Activated gamma-delta T cell (primary cell): ENCODE results near the gene ANO2.

ENCODE experiments used
- DNase-seq: peaks from one replicate; lab custom pipeline; 2025; lab: John Stamatoyannopoulos, UW

The ANO2 gene

DNA sequence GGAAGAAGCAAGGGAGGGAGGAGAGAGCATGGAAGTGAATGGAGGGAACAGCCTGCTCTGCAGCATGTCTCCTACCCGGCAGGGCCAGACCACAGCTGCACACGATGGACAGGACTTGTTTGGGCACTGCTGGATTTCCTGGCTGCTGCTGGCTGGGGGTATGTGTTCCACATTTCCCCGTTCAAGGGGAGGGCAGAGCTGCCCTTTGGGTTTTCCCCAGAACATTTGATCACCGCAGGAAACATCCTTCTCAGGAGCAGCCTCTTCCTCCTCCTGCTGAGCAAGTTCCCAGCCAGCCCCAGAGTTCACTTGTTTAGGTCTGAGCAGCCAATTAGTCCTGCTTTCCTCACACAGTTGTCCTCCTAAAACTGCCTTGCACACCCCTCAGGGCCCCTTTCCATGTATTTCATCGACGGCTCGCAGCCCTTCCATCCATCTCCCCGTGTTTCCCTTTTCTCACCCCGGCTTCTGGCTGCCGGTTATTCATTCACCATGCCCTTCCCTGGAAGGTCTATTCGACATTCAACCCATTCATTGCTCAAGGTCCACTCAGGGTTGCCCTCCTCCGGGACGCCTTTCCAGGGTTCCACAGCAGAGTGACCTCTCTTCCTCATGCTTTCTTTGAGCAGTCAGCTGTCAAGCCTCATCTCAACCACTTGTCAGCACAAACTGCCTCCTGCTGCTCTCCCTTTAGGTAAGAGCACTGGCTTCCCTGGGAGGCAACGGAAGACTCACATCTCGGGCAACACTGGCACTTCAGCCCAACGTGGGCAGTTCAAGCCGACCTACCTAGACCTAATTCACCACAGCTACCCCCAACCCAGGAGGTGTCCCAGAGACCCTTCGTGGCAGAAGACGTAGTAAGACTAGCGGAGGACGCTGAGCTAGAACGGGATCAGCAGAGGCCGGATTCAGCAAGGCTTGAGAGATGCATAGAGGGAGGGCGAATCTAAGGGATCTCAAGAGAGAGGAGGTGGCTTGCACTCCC lies 20.1 kb upstream of the ANO2 start:
- DNase-seq, result no peak

DNA sequence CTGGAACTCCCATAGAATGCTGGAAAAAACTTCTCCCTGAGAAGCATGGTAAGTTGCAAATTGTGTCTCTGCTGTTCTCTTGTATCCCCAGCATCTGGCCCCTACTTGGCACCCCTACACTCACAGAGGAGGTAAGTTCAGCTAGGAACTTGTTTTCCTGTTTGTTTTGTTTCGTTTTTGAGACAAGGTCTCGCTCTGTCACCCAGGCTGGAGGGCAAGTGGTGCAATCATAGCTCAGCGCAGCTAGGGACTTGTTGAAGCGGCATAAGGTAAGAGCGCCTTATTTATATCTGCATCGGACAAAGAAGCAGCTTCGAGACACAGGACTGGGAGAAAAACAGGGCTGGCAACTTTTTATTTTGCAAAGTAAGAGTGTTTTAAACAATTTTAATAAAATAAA lies 18.5 kb upstream of the ANO2 start:
- no peak for DNase-seq

GRCh38 chr12:5960783-5961182 lies 15.7 kb upstream of the ANO2 start:
- no peak for DNase-seq

DNA sequence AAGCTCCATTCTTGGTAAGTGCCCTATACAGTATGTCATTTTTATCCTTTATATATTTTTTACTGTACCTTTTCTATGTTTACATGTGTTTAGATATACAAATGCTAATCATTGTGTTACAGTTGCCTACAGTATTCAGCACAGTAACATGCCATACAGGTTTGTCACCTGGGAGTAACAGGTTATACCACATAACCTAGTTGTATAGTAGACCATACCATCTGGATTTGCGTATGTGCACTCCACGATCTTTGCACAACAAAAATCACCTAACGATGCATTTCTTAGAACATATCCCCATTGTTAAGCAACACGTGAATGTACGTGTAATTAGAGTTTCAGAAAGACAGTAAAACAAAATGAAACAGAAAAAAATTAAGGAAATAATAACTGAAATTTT lies 11.9 kb upstream of the ANO2 start:
- DNase-seq, result no peak

- no peak for DNase-seq
Measured at GRCh38 chr12:5954661-5955060, 9.6 kb upstream of the ANO2 start.

GRCh38 chr12:5953835-5954586 lies 9.0 kb upstream of the ANO2 start:
- no peak for DNase-seq

- no peak for DNase-seq
Measured at GRCh38 chr12:5952031-5952430, 7.0 kb upstream of the ANO2 start.

DNA sequence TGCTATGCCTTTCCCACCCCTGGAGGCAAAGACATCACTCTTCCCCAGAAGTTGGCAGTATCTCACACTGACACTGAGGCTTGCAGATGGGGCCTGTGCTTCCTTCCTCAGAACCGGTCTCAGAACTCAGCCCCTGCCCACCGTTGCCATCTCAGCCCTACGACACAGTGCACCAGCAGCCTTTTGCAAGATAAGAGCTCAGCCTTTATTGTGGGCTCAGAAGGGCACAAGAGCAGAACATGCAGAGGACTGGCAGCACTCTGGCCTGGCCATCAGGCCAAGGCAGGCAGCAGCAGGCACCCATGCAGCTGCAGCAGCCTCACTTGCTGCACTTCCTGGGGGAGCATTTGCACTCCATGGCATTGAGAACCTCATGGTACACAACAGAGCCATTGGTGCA lies 3.6 kb upstream of the ANO2 start:
- DNase-seq, result no peak

- no peak for DNase-seq
Measured at GRCh38 chr12:5947006-5947405, 1.9 kb upstream of the ANO2 start.

- no peak for DNase-seq
Measured at GRCh38 chr12:5946388-5946787, 1.3 kb upstream of the ANO2 start.

DNA sequence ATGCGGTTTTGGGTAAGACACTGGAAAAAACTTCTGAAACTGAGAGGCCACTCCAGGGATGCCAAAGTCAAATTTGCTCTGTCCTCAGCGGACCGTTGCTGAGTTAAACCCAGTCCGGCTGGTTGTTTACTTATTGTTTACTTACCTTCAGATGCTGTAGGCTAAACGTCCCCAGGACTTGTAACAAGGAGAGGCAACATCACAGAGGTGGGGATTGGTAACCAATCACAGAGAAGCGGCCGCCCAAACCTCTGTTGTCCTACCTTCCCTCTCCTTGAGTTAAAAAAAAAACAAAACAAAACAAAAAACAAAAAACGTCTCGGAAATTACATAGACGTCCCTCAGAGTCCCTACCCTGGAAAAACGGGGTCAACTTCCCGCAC lies 380 bp downstream of the ANO2 start:
- DNase-seq, result no peak

GRCh38 chr12:5944053-5944452 lies 1.0 kb downstream of the ANO2 start:
- no peak for DNase-seq

GRCh38 chr12:5941907-5942306 lies 3.2 kb downstream of the ANO2 start:
- no peak for DNase-seq

- DNase-seq, result no peak
Measured at GRCh38 chr12:5927732-5928516, 17.1 kb downstream of the ANO2 start.

GRCh38 chr12:5925646-5926045 lies 19.4 kb downstream of the ANO2 start:
- no peak for DNase-seq

DNA sequence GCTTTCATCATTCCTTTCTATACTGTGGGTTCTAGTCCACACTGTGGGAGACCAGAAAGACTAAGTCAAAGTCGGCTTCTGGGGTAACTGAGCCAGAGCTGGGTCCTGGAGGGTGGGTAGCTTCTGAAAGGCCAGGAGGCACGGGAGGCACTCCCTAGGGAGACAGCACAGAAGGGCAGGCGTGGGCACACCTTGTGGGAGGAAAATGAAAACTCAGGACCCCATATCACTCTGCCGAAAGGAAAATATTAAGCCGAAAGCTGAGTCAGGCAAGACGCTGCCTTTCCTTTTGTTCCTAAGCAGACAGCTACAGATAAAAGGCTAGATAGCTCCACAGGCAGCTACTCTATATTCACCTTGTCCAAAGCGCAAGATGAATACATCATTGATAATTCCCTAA lies 20.7 kb downstream of the ANO2 start:
- DNase-seq, result no peak

DNA sequence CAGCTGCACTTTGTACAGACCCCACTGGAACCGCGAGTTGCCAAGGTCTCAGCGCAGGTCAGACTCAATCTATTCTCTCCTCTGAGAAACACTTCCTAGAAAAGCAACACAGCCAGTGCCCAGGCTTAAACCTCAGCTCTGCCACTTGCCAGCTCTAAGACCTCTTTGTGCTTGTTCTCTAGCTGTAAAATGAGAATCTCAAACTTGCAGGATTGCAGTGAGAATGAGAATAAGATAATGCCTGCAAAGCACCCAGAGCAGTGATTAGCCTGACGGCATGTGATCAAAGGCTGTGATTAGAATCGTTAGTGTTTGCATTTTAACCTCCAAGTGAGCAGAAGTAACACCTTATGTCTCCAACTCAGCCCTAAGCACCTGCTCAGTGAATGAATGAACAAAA lies 21.3 kb downstream of the ANO2 start:
- DNase-seq, result no peak

GRCh38 chr12:5923043-5923605 lies 21.9 kb downstream of the ANO2 start:
- DNase-seq, result no peak

DNA sequence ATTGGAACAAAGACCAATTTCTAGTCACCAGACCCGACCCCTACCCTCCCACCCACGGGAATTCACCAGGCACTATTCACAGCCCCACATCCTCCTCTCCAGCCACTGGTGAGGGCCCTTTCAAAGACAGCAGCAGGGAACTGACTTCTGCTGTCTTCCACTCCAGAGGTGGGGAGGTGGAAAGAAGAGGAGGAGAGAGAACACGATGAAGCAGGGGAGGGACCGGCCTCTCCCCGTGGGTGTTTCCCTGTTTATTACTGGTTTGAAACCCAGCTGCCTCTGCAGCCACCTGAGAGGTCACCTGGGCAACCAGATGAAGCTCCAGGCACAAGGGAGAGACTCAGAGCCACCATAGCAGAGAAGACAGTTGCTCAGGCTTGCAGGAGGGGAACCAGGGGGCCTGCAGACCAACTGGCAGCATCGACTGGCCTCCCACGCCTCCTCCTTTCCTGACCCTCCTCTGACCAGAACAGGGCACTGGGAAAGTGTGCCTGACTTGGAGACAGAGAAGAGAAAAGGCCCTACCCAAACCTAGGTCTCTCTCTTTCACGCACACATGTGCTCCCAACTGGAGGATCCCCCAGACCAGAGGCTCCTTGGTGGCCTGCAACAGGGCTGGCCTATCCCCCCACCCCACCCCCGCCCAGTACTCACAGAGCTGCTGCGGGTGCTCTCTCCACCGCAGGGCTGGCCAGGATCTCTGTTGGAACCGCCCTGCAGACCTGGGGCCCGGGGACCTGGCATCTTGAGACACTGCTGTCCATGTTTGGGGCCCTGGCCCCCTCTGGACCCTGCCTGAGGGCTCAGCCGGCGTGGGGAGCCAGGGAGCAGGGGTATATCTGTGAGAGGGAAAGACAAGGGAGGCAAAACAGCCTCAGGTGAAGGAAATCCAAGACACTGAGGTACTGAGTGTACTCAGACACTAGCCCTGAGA lies 22.8 kb downstream of the ANO2 start:
- no peak for DNase-seq

DNA sequence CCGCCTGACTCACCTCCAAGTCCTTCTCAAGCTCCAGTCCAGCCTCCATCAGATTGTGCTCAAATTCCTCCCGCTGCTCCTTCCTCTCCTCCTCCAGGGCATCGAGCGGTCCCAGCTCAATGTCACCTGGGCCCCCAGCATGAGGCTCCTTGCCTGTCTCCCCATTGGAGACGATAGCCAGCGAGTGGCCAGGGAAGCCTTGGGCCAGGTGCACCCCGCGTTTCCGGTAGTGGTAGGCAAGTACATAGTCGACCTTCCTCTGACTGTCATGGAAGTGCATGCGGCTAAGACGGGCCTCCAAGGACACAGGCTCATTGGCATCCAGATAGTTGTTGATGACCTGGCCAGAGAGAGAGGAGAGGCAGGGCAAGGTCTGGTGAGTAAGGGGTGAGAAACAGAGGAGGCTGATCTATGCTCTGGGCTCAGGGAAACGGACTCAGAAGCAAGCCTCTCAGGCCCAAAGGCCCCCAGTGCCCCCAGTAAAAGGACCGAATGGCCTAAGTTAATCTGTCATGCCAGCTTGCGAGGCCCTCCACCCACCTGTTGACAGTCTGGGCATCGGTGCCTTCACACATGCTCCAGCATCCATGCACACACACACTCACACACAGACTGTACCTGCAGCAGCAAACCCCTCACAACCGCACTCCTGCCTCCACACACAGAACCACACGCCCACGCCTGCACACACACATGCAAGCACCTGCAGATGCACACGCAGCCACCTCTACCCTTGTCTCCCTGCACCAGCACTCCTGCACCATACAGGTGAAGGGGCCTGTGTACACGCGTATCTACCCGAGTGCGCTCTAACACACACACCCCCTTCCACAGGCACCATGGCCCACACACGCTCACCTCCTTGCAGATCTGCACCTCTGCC lies 23.8 kb downstream of the ANO2 start:
- no peak for DNase-seq
